GM19324 (cell line): ENCODE data around the gene GCNT2.
"Not testable (repeated sequence)": the region's sequence is repeated elsewhere in the genome, so short reads cannot be mapped to it uniquely, and the experiment has no call there.

Source experiments
- ATAC-seq: cut with Tn5 transposase; IDR thresholded peaks from one replicate; pipeline ENCODE4 v1.9.1; 2021; ENCODE audit warnings: mild to moderate bottlenecking, moderate library complexity; ENCODE audit not compliant: unreplicated experiment, low FRiP score

GCNT2 gene

DNA sequence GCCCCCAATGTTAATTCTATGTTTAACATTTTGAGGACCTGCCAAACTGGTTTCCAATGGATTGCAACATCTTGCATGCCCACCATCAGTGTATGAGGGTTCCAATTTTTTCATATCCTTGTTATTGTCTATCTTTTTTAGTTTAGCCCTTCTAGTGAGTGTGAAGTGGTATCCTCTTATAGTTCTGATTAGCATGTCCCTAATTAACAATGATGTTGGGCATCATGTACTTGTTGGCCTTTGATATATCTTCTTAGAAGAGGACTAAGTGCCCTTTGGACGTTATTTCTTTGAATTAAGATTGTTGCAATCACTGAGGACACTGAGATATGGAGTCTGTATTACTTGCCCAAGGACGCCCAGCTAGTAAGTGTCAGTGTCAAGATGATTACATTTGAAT lies 22.3 kb downstream of the GCNT2 start:
- no peak for ATAC-seq

DNA sequence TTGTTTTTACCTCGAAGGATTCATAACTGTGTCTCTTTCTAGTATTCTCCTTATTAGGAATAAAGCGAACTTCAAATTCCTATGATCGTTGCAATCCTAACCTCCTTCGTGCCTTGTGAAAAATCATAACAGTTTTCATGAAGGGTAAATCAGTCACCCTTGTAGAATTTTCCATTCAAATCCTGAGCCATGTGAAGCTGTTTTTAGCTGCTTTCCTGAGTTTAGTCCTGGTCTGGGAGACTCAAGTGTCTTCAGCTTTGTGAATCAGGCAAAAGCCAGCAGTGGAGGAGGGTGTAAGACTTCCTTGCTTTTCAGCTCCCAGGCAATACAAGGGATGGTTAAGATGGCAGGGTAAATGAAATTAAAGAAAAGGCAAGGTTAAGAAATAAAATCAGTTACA lies 24.3 kb downstream of the GCNT2 start:
- ATAC-seq: no peak

DNA sequence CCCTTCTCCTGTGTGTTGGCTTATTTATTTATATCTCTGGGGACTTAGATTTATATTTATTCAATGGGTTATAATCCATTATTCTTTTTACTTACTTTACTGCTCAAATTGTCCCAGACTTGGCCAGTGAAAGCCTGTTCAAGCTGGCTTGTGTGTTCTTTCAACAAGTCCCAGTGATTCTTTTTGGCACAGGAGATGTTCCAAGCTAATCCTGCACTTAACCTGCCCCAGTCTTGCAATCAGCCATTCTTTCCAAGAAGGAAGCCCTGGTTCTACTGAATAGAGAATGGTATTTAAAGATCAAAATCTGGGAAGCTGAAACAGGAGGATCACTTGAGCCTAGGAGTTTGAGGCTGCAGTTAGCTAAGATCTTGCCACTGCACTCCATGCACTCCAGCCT lies 26.7 kb downstream of the GCNT2 start:
- no peak for ATAC-seq

DNA sequence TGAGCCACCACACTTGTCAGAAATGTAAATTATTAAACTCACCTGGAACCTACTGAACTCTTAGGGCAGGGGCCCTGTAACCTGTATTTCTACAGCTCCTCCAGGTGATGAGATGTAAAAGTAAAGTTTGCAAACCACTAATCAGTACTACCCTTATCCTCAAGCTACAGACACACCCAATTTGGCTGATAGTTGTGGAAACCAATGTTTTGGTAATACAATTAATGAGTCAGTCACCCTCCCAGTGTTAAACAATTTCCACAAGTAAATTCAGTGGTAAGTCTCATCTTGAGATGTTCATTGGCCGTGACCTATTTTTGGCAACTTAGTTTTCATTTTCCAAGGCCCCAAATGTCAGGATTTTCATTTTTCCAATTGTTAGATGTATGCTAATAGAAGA lies 29.6 kb downstream of the GCNT2 start:
- ATAC-seq: no peak

DNA sequence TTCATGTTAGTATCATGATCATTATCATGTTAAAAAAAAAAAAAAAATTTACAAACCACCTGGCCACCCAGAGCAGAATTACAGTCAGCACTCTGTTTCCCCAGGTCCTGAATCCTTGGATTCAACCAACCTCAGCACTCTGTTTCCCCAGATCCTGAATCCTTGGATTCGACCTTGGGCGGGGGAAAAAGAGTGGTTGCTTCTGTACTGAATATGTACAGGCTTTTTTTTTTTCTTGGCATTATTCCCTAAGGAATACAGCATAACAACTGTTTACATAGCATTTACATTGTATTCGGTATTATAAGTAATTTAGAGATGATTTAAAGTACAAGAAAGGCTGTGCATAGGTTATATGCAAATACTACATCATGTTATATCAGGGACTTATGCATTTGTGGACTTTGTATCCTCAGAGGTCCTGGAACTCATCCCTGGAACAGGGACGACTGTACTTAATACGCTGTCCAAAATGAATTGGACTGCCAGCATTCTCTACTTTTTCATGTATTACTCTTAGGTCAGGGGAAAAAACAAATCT lies 31.2 kb downstream of the GCNT2 start:
- ATAC-seq: no peak

DNA sequence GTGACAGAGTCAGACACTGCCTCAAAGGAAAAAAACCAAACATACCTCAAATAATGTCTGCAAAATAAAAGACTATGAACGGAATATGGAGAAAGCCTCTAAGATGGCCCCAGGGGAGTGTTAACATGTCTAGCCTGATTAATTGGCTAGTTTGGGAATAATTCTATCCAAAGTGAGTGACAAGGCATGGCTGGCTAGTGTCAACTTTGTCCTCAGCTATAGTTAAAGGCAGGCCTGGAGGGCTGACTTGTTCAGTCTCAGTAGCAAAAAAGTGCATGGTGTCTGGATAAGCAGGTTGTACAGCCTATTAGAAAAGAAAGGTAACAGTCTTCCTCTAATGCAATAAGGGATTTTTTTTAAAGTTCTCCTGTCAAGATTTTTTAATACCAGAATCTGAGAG lies 32.7 kb downstream of the GCNT2 start:
- no peak for ATAC-seq

DNA sequence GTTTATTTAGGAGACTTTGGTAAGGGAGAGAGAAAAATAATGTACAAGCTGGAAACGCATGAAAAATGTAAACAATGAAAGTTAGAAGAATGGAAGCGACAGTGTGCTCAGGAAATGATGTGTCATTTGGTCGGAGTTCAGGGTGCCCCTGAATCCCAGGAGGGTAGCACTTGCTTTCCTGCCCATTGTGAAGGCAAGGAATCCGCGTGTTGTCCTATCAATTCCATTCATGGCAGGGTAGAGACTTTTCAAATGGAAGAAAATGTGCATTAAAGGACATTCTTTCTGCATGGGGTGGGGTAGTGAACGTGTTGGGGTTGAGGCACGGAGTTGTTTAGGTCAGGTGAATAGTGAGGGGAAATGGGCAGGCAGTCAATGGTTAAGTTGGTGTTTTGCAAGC lies 33.7 kb downstream of the GCNT2 start:
- no peak for ATAC-seq

DNA sequence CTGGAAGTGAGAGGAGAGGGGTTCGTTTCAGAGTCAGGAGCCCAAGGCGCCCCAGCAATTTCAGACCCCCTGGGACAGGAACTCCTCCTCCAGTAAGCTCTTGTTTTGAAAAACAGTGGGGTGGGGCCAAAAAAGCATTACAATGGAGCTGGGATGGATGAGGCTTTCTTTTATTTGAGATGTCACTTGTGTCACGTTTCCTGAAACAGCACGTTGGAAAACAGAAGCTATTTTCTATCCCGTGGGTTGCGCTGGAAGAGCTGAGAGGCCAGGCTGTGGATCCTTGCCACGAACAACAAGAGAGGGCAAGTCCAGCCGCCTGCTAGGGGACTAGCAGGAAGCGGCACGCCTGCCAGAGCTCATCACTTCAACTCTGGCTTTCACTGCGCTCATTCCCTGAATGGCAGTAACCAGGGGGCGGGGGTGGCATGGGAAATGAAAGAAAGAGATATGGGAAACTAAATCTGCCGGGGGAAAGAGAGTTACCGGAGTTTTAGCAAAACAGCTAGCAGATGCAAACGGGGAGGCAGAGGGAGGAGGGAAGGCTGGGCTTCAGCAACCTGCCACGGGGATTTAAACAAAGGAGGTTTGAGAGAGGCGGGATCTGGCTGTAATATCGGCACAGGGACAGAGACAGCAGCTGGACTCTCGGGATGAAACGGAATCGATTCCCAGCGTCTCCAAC lies 34.6 kb downstream of the GCNT2 start:
- no peak for ATAC-seq

DNA sequence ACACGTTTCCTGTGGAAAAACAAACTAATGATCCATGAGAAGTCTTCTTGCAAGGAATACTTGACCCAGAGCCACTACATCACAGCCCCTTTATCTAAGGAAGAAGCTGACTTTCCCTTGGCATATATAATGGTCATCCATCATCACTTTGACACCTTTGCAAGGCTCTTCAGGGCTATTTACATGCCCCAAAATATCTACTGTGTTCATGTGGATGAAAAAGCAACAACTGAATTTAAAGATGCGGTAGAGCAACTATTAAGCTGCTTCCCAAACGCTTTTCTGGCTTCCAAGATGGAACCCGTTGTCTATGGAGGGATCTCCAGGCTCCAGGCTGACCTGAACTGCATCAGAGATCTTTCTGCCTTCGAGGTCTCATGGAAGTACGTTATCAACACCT lies 35.4 kb downstream of the GCNT2 start:
- no peak for ATAC-seq

DNA sequence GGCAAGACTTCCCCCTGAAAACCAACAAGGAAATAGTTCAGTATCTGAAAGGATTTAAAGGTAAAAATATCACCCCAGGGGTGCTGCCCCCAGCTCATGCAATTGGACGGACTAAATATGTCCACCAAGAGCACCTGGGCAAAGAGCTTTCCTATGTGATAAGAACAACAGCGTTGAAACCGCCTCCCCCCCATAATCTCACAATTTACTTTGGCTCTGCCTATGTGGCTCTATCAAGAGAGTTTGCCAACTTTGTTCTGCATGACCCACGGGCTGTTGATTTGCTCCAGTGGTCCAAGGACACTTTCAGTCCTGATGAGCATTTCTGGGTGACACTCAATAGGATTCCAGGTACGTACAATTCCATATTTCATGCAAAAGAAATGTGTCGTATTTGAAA lies 35.8 kb downstream of the GCNT2 start:
- no peak for ATAC-seq

DNA sequence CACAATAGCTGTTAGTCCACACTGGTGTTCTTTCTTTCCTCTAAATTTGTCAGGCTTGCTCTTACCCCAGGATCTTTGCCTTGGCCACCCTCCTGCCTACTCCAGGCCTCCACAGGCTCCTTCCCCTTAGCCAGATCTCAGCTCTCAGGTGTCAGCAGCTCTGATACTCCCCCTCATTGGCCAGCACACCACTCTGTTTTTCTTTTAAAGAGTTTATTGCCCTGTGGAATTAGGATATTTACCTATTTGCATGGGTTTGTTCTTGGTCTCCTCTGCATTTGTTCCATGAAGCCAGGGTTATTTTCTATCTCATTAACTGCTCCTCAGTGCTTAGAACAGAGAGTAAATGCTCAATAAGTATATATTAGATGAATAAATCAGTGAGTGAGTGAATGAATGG lies 36.8 kb downstream of the GCNT2 start:
- no peak for ATAC-seq

DNA sequence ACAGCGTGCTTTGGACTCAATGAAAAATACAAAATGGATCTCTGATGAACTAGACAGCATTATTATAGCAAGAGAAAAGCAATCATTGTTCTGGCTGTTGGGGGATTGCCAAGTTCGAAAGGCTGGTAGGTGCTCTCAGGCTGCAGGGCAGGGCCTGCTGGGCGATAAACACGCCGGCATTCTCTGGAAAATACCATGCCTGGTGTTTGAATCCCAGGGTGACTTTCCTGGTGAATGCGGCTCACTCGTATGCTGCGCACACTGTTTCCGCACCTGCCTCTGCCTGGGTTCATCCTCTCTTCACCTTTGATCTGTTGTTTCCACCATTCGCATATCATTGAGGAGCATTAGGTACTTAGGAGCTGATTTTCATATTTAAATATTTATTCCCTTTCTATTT lies 37.4 kb downstream of the GCNT2 start:
- ATAC-seq: no peak

DNA sequence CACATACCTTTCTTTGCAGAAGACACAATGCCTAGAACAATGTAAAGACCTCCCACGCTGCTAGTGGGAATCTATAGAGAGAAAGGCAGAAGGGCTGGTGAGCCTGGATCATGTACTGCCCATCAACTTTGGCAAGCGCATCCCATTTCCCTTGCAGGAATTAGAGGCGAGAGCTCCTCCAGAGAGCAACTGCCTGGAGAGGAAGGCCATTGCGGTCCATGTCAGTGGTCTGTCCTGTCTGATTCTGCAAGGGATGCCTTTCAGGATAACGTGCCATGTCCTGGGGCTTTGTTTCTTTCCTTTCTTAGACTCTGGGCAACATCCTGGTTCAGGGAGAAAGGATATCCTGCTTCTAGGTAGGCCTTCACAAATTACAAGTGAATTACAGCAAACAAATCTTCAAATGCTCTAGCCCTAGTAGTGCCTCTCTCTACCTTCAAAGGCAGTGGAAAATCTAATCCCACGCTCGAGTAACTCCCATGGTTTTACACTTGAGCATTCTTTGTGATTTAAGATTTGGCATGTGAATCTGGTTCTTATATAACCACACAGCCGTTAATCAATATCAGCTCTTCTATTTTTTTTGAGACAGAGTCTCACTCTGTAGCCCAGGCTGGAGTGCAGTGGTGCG lies 38.5 kb downstream of the GCNT2 start:
- ATAC-seq: no peak

DNA sequence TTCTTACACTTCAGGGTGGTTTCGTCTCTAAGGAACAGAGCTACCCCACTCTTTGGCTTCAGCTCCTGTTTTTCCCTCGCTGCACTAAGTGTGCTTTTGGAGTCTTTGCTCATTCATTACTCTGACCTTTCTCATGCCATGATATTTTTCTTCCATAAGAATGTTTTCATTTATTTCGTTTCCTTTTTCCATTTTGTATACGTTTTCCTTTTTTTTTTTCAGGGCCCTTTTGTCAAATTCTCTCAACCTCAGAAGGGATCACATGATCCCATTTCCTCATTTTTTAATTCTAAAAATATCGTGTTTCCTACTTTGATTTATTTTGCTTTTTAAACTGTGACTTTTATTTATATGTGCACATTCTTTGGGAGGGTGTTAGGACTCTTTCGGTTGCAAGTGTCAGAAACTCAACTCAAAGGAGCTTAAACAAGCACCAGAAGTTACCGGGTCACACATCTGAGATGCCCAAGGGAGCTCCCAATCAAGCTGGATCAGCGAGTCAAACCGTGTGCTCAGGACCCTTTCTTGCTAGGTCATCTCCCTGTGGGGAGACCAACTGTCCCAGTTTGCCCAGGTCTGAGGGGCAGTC lies 40.6 kb downstream of the GCNT2 start:
- ATAC-seq: no peak

DNA sequence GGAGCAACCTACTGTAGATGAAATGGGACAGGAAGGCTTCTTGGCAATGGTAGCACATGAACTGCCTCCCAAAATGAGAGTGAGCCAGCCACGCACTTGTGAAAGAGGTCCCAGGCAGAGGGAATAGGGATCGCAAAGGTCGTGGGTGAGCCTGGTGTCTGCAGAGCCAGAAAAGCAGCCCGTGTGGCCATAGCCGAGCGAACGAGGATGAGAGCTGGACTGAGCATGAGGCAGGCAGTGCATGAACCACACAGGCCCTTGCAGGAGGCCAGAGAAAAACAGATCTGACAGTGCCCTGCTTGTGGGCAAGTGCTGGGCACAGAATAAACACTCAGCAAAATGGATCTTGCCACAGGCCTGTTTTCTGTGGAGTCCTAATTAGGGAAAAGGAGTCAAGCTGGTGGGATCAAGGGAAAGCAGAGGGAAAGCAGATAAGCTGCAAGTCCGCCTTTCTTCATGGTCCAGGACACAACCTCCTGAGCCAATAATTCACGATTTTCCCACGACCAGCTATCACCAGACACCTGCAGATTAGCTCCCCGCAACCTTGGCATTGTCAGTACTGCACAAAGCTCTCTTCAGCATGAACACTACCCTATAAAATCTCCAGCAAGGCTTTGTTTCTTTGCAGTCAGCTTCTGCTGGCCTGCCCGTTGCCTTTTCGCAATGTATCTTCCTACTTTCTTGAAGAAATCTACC lies 44.0 kb downstream of the GCNT2 start:
- no peak for ATAC-seq

DNA sequence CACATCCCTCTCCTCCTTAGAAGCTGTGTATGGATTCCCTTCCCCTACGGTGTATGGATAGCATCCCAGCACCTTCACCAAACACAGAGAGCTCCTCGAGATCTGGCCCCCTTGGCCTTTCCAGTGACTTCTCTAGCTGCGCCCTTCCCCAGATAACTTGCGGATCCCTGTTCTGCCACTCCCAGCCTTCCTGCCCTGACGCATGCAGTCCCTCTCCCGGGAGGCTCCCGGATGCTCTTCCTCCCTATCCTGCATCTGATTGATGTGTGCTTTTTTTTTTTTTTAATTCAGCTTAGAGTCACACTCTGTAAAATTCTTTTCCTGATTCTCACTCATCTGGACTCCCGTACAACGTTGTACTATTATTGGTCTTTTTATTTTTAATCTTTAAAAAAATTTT lies 44.8 kb downstream of the GCNT2 start:
- ATAC-seq: no peak

DNA sequence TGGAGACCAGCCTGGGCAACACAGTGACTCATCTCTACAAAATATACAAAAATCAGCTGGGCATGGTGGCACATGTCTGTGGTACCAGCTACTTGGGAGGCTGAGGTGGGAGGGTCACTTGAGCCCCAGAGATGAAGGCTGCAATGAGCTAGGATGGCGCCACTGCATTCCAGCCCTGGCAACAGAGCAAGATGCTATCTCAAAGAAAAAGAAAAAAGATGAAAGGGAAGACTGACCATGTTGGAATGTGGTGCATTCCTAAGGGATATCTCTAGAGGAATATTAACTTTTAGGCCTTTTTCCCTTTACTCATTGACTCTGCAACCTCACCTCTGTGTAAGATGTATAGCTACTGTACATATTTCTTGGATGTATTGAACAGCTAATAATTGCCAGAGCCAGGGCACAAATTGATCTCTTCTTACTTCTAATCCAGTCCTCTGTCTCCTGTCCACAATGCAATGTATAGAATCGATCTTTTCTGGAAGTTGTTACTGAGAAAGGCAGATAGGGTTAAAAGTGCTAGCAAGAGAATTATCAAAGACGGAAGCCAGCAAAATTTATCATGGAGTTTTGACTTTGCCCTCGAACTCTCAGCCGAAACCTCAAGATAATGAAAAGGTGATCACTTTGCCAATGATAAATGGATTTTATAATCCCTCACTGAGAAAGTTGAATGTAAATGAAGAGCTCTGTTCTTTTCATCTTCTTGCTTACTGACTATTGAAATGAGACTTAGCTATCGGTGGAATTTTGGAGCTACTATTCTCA lies 46.3 kb downstream of the GCNT2 start:
- ATAC-seq: no peak

DNA sequence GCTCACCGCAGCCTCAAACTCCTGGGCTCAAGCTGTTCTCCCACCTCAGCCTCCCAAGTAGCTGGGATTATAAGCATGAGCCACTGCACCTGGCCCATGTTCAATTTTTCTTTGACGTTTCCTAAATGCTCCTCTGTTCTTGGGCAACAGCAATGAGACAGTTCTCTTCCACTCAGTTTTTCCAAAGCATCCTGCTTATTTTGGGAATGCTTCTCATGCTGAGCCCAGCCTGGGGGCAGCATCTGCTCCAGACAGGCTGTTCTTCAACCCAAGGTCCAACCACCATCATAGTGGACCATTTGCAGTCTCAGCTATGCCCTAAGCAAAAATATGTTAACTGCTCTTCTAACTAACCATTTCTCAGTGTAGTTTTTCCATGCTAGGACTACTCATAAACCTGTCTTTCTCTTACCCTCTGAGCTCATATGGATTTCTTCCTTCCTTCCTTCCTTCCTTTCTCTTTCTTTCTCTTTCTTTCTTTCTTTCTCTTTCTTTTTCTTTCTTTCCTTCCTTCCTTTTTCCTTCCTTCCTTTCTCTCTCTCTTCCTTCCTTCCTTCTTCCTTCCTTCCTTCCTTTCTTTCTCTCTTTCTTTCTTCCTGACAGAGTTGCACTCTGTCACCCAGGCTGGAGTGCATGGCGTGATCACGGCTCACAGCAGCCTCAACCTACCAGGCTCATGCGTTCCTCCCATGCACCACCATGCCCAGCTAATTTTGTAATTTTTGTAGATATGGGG lies 48.4 kb downstream of the GCNT2 start:
- no peak for ATAC-seq

DNA sequence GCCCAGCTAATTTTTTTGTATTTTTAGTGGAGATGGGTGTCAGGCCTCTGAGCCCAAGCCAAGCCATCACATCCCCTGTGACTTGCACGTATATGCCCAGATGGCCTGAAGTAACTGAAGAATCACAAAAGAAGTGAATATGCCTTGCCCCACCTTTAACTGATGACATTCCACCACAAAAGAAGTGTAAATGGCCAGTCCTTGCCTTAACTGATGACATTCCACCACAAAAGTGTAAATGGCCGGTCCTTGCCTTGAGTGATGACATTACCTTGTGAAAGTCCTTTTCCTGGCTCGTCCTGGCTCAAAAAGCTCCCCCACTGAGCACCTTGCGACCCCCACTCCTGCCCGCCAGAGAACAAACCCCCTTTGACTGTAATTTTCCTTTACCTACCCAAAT lies 54.4 kb downstream of the GCNT2 start:
- ATAC-seq: not testable (repeated sequence)

DNA sequence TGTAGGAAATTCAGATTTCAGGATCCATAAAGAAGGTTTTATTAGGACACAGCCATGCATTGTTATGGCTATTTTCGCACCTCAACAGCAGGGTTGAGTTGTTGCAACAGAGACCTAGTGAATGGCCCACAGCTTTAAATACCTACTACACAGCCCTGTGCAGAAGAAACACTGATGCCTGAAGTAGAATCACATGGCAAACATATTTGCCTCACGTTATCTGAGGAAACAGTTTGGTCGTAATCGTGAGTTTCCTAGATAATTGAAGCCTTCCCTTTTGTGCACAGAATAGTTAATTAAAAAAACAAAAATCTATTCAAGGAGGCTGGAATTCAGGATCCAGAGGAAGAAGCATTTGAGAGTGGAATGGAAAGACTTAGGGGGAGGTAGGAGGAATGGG lies 55.1 kb downstream of the GCNT2 start:
- ATAC-seq: no peak
